Peyer's patch (tissue), 4 donors: ENCODE measurements around the gene NTRK2. TPM values are rescaled to one million over a fixed set of nuclear protein-coding genes. Genes with fewer than 3 reads are reported as not detected.

Source experiments
- DNase-seq, 3 donors: peaks; one replicate each; pipeline ENCODE4 v3.0.0-alpha.2; 2017 to 2019
- H3K27ac ChIP-seq, 4 donors: fragments of 200-600 bp; sonication (generic); one replicate each; pipeline ENCODE4 v1.5.1; 2016 to 2019
- H3K27me3 ChIP-seq, 2 donors: fragments of 200-600 bp; sonication (generic); one replicate each; pipeline ENCODE4 v1.5.1; 2019
- H3K36me3 ChIP-seq, 3 donors: fragments of 200-600 bp; sonication (generic); one replicate each; pipeline ENCODE4 v1.5.1; 2016 to 2019
- H3K4me1 ChIP-seq, 4 donors: fragments of 200-600 bp; sonication (generic); one replicate each; pipeline ENCODE4 v1.5.1; 2016 to 2019
- H3K4me3 ChIP-seq, 4 donors: fragments of 200-600 bp; sonication (generic); 1 replicate in 3 of 4; 2 replicates in 1 of 4; pipeline ENCODE4 v1.5.1; 2016 to 2019; ENCODE audit warnings: mild to moderate bottlenecking in 1 of 4
- H3K9me3 ChIP-seq, 4 donors: fragments of 200-600 bp; sonication (generic); one replicate each; pipeline ENCODE4 v1.5.1; 2016 to 2019; ENCODE audit warnings: mild to moderate bottlenecking in 1 of 4
- CTCF ChIP-seq, 6 experiments: fragments of 450-650 bp in 4 of 6; fragments of 200-600 bp in 2 of 6; sonication (generic) in 1 of 6; IDR thresholded peaks; one replicate each; pipeline ENCODE4 v1.5.1; 2017 to 2019; ENCODE audit warnings: antibody characterized with exemption in 6 of 6, mild to moderate bottlenecking in 3 of 6, moderate library complexity in 1 of 6
- POLR2A ChIP-seq, 2 donors: fragments of 450-650 bp; IDR thresholded peaks; one replicate each; pipeline ENCODE4 v1.5.1; 2017; ENCODE audit warnings: antibody characterized with exemption in 2 of 2, mild to moderate bottlenecking in 2 of 2, moderate library complexity in 2 of 2
- total RNA-seq, 4 donors: library from RNA; depleted of rRNA; stranded (reverse); fragments of >200 nt; gene quantifications; one replicate each; pipeline ENCODE4 v1.1.0, GENCODE V29; 2016

NTRK2 gene
- total RNA-seq, 4 donors from 2014 or later: 0.35 to 1.7 (median 0.84) TPM

- DNase-seq: no peak
- TF ChIP-seq POLR2A (IDR thresholded peaks at IDR 0.05) (no peak), CTCF (IDR thresholded peaks at IDR 0.05) (no peak)
- Histone ChIP-seq H3K4me1 (no peaks in the 10 kb centered on the region), H3K9me3 (no peaks in the 10 kb centered on the region), H3K36me3 (no peaks in the 10 kb centered on the region), H3K27ac (no peak overlapping the region), H3K27me3 (no peaks in the 10 kb centered on the region), H3K4me3 (no peak overlapping the region)
Observed at GRCh38 chr9:84698323-84698722, 28.8 kb downstream of the NTRK2 start.

- Histone ChIP-seq H3K27me3 (no peaks in the 10 kb centered on the region), H3K4me3 (no peak overlapping the region), H3K27ac (no peak overlapping the region), H3K36me3 (no peaks in the 10 kb centered on the region), H3K4me1 (no peaks in the 10 kb centered on the region), H3K9me3 (no peaks in the 10 kb centered on the region)
- no peak for DNase-seq
- TF ChIP-seq CTCF (IDR thresholded peaks at IDR 0.05) (no peak), POLR2A (IDR thresholded peaks at IDR 0.05) (no peak)
Observed at GRCh38 chr9:84699984-84700383, 30.5 kb downstream of the NTRK2 start.

- no peaks in the 10 kb centered on the region for H3K27me3 ChIP-seq
- H3K4me3 ChIP-seq: no peak overlapping the region
- TF ChIP-seq CTCF (IDR thresholded peaks at IDR 0.05): no peak
- TF ChIP-seq POLR2A (IDR thresholded peaks at IDR 0.05): no peak
- no peak overlapping the region for H3K27ac ChIP-seq
- no peaks in the 10 kb centered on the region for H3K4me1 ChIP-seq
- no peak for DNase-seq
- no peaks in the 10 kb centered on the region for H3K36me3 ChIP-seq
- no peaks in the 10 kb centered on the region for H3K9me3 ChIP-seq
Observed at GRCh38 chr9:84701801-84702200, 32.3 kb downstream of the NTRK2 start.

- TF ChIP-seq POLR2A (IDR thresholded peaks at IDR 0.05): no peak
- no peak for TF ChIP-seq CTCF (IDR thresholded peaks at IDR 0.05)
- DNase-seq: no peak
Observed at GRCh38 chr9:84702471-84702870, 32.9 kb downstream of the NTRK2 start.

GRCh38 chr9:84703793-84704192 lies 34.3 kb downstream of the NTRK2 start:
- no peak overlapping the region for H3K27ac ChIP-seq
- no peaks in the 10 kb centered on the region for H3K27me3 ChIP-seq
- TF ChIP-seq POLR2A (IDR thresholded peaks at IDR 0.05) (no peak), CTCF (IDR thresholded peaks at IDR 0.05) (no peak)
- H3K4me3 ChIP-seq: no peak overlapping the region
- no peaks in the 10 kb centered on the region for H3K36me3 ChIP-seq
- H3K4me1 ChIP-seq: no peaks in the 10 kb centered on the region
- DNase-seq: no peak
- H3K9me3 ChIP-seq: no peaks in the 10 kb centered on the region

More at GRCh38 chr9:84702471-84702870, 32.9 kb downstream of the NTRK2 start:
- H3K27ac ChIP-seq: no peak overlapping the region
- H3K4me3 ChIP-seq: no peak overlapping the region
- no peaks in the 10 kb centered on the region for H3K36me3 ChIP-seq
- H3K9me3 ChIP-seq: no peaks in the 10 kb centered on the region
- no peaks in the 10 kb centered on the region for H3K4me1 ChIP-seq
- no peaks in the 10 kb centered on the region for H3K27me3 ChIP-seq

- Histone ChIP-seq H3K4me3 (no peak overlapping the region), H3K9me3 (no peaks in the 10 kb centered on the region), H3K36me3 (no peaks in the 10 kb centered on the region), H3K4me1 (no peaks in the 10 kb centered on the region), H3K27ac (no peak overlapping the region), H3K27me3 (no peaks in the 10 kb centered on the region)
- DNase-seq: no peak
- TF ChIP-seq CTCF (IDR thresholded peaks at IDR 0.05) (no peak), POLR2A (IDR thresholded peaks at IDR 0.05) (no peak)
Observed at GRCh38 chr9:84705128-84705527, 35.6 kb downstream of the NTRK2 start.
